ENCODE measurements around the gene ZMYND10.

The ZMYND10 gene

GRCh38 chr3:50330330-50330729 lies 15.2 kb downstream of the ZMYND10 start:
- Histone ChIP-seq H3K4me1 (ENCODE audit: control insufficient read depth, low read depth, low read length) (peaks cover 7% of the 10 kb centered on the region), H3K9ac (ENCODE audit: low read length) (no peak overlapping the region), H3K4me3 (ENCODE audit: low read length) (no peak overlapping the region), H3K9me3 (ENCODE audit: control insufficient read depth, low read depth, low read length) (no peaks in the 10 kb centered on the region), H3K27me3 (ENCODE audit: control insufficient read depth, insufficient read depth, low read length) (no peaks in the 10 kb centered on the region), H3K27ac (ENCODE audit: low read length) (no peak overlapping the region), H3K36me3 (ENCODE audit: control insufficient read depth, low read depth, low read length) (peaks cover 30% of the 10 kb centered on the region)

GRCh38 chr3:50327943-50328691 lies 17.4 kb downstream of the ZMYND10 start, which contains the start of gene TUSC2:
Gene TUSC2, minus strand, starts transcription at chr3:50328223. Its CDS starts 124 bp downstream, at chr3:50328099.
- Histone ChIP-seq H3K9me3 (ENCODE audit: control insufficient read depth, low read depth, low read length) (no peaks in the 10 kb centered on the region), H3K4me1 (ENCODE audit: control insufficient read depth, low read depth, low read length) (peaks cover 14% of the 10 kb centered on the region), H3K27me3 (ENCODE audit: control insufficient read depth, insufficient read depth, low read length) (no peaks in the 10 kb centered on the region), H3K9ac (ENCODE audit: low read length) (peak within 1 kb of the TSS; percentile 76), H3K27ac (ENCODE audit: low read length) (peak within 1 kb of the TSS; percentile 13), H3K36me3 (ENCODE audit: control insufficient read depth, low read depth, low read length) (peaks cover 30% of the 10 kb centered on the region), H3K4me3 (ENCODE audit: low read length) (peak within 1 kb of the TSS; percentile 90)

GRCh38 chr3:50327129-50327528 lies 18.4 kb downstream of the ZMYND10 start:
- Histone ChIP-seq H3K9me3 (ENCODE audit: control insufficient read depth, low read depth, low read length) (no peaks in the 10 kb centered on the region), H3K4me1 (ENCODE audit: control insufficient read depth, low read depth, low read length) (peaks cover 18% of the 10 kb centered on the region), H3K27ac (ENCODE audit: low read length) (no peak overlapping the region), H3K9ac (ENCODE audit: low read length) (peak overlapping the region; percentile 76), H3K36me3 (ENCODE audit: control insufficient read depth, low read depth, low read length) (peaks cover 26% of the 10 kb centered on the region), H3K27me3 (ENCODE audit: control insufficient read depth, insufficient read depth, low read length) (no peaks in the 10 kb centered on the region), H3K4me3 (ENCODE audit: low read length) (peak overlapping the region; percentile 90)

- peaks cover 18% of the 10 kb centered on the region for H3K4me1 ChIP-seq (ENCODE audit: control insufficient read depth, low read depth, low read length)
- H3K27me3 ChIP-seq (ENCODE audit: control insufficient read depth, insufficient read depth, low read length) = no peaks in the 10 kb centered on the region
- no peaks in the 10 kb centered on the region for H3K9me3 ChIP-seq (ENCODE audit: control insufficient read depth, low read depth, low read length)
- no peak overlapping the region for H3K9ac ChIP-seq (ENCODE audit: low read length)
- no peak overlapping the region for H3K27ac ChIP-seq (ENCODE audit: low read length)
- peaks cover 17% of the 10 kb centered on the region for H3K36me3 ChIP-seq (ENCODE audit: control insufficient read depth, low read depth, low read length)
- H3K4me3 ChIP-seq (ENCODE audit: low read length) = no peak overlapping the region
Measured at GRCh38 chr3:50326182-50326541, 19.4 kb downstream of the ZMYND10 start.

GRCh38 chr3:50325497-50326181 lies 19.9 kb downstream of the ZMYND10 start:
- Histone ChIP-seq H3K27me3 (ENCODE audit: control insufficient read depth, insufficient read depth, low read length) (no peaks in the 10 kb centered on the region), H3K9me3 (ENCODE audit: control insufficient read depth, low read depth, low read length) (no peaks in the 10 kb centered on the region), H3K4me3 (ENCODE audit: low read length) (no peak overlapping the region), H3K36me3 (ENCODE audit: control insufficient read depth, low read depth, low read length) (peaks cover 11% of the 10 kb centered on the region), H3K9ac (ENCODE audit: low read length) (no peak overlapping the region), H3K4me1 (ENCODE audit: control insufficient read depth, low read depth, low read length) (peaks cover 18% of the 10 kb centered on the region), H3K27ac (ENCODE audit: low read length) (no peak overlapping the region)

GRCh38 chr3:50325113-50325480 lies 20.4 kb downstream of the ZMYND10 start:
- no peak overlapping the region for H3K9ac ChIP-seq (ENCODE audit: low read length)
- H3K4me1 ChIP-seq (ENCODE audit: control insufficient read depth, low read depth, low read length) = peaks cover 18% of the 10 kb centered on the region
- no peak overlapping the region for H3K27ac ChIP-seq (ENCODE audit: low read length)
- peaks cover 6% of the 10 kb centered on the region for H3K36me3 ChIP-seq (ENCODE audit: control insufficient read depth, low read depth, low read length)
- H3K9me3 ChIP-seq (ENCODE audit: control insufficient read depth, low read depth, low read length) = no peaks in the 10 kb centered on the region
- H3K4me3 ChIP-seq (ENCODE audit: low read length) = no peak overlapping the region
- no peaks in the 10 kb centered on the region for H3K27me3 ChIP-seq (ENCODE audit: control insufficient read depth, insufficient read depth, low read length)

- Histone ChIP-seq H3K4me3 (ENCODE audit: low read length) (no peak overlapping the region), H3K27ac (ENCODE audit: low read length) (no peak overlapping the region), H3K36me3 (ENCODE audit: control insufficient read depth, low read depth, low read length) (peaks cover 5% of the 10 kb centered on the region), H3K9ac (ENCODE audit: low read length) (no peak overlapping the region), H3K9me3 (ENCODE audit: control insufficient read depth, low read depth, low read length) (no peaks in the 10 kb centered on the region), H3K4me1 (ENCODE audit: control insufficient read depth, low read depth, low read length) (peaks cover 18% of the 10 kb centered on the region), H3K27me3 (ENCODE audit: control insufficient read depth, insufficient read depth, low read length) (no peaks in the 10 kb centered on the region)
Measured at GRCh38 chr3:50324351-50325112, 21.0 kb downstream of the ZMYND10 start.

- H3K4me3 ChIP-seq (ENCODE audit: low read length) = no peak overlapping the region
- H3K27ac ChIP-seq (ENCODE audit: low read length) = no peak overlapping the region
- no peak overlapping the region for H3K9ac ChIP-seq (ENCODE audit: low read length)
Measured at GRCh38 chr3:50323614-50324199, 21.8 kb downstream of the ZMYND10 start.

GRCh38 chr3:50323092-50323600 lies 22.4 kb downstream of the ZMYND10 start:
- peaks cover 15% of the 10 kb centered on the region for H3K4me1 ChIP-seq (ENCODE audit: control insufficient read depth, low read depth, low read length)
- H3K9me3 ChIP-seq (ENCODE audit: control insufficient read depth, low read depth, low read length) = no peaks in the 10 kb centered on the region
- H3K36me3 ChIP-seq (ENCODE audit: control insufficient read depth, low read depth, low read length) = peaks cover 19% of the 10 kb centered on the region
- no peak overlapping the region for H3K27ac ChIP-seq (ENCODE audit: low read length)
- no peaks in the 10 kb centered on the region for H3K27me3 ChIP-seq (ENCODE audit: control insufficient read depth, insufficient read depth, low read length)
- H3K4me3 ChIP-seq (ENCODE audit: low read length) = peak overlapping the region; percentile 75
- peak overlapping the region; percentile 95 for H3K9ac ChIP-seq (ENCODE audit: low read length)

More at GRCh38 chr3:50323614-50324199, 21.8 kb downstream of the ZMYND10 start:
- no peaks in the 10 kb centered on the region for H3K9me3 ChIP-seq (ENCODE audit: control insufficient read depth, low read depth, low read length)
- peaks cover 13% of the 10 kb centered on the region for H3K36me3 ChIP-seq (ENCODE audit: control insufficient read depth, low read depth, low read length)
- peaks cover 18% of the 10 kb centered on the region for H3K4me1 ChIP-seq (ENCODE audit: control insufficient read depth, low read depth, low read length)
- H3K27me3 ChIP-seq (ENCODE audit: control insufficient read depth, insufficient read depth, low read length) = no peaks in the 10 kb centered on the region

GRCh38 chr3:50322386-50323091 lies 23.0 kb downstream of the ZMYND10 start, which contains the start of gene HYAL2:
Gene HYAL2, minus strand, starts transcription at chr3:50322745. Its CDS starts 2,256 bp downstream, at chr3:50320489.
- H3K27me3 ChIP-seq (ENCODE audit: control insufficient read depth, insufficient read depth, low read length) = no peaks in the 10 kb centered on the region
- H3K9me3 ChIP-seq (ENCODE audit: control insufficient read depth, low read depth, low read length) = no peaks in the 10 kb centered on the region
- peaks cover 15% of the 10 kb centered on the region for H3K4me1 ChIP-seq (ENCODE audit: control insufficient read depth, low read depth, low read length)
- H3K9ac ChIP-seq (ENCODE audit: low read length) = peak within 1 kb of the TSS; percentile 95
- H3K36me3 ChIP-seq (ENCODE audit: control insufficient read depth, low read depth, low read length) = peaks cover 22% of the 10 kb centered on the region
- peak within 1 kb of the TSS; percentile 98 for H3K27ac ChIP-seq (ENCODE audit: low read length)
- H3K4me3 ChIP-seq (ENCODE audit: low read length) = peak within 1 kb of the TSS; percentile 75
